Esophagus squamous epithelium (tissue), 5 donors: ENCODE data around the gene TCERG1L. TPM values are rescaled to one million over a fixed set of nuclear protein-coding genes. Genes with fewer than 3 reads are reported as not detected.

Source experiments
- DNase-seq: peaks from one replicate; lab custom pipeline; 2025; lab: John Stamatoyannopoulos, UW
- H3K27ac ChIP-seq, 4 donors: fragments of 200-600 bp; sonication (generic); one replicate each; pipeline ENCODE4 v1.5.1; 2016 to 2019; ENCODE audit warnings: mild to moderate bottlenecking in 1 of 4
- H3K27me3 ChIP-seq, 4 donors: fragments of 200-600 bp; sonication (generic); 1 replicate in 3 of 4; 2 replicates in 1 of 4; pipeline versions ENCODE4 v1.5.1 to v1.6.0; 2017 to 2021; ENCODE audit warnings: antibody characterized with exemption in 1 of 4
- H3K36me3 ChIP-seq, 3 donors: fragments of 200-600 bp; sonication (generic); one replicate each; pipeline ENCODE4 v1.5.1; 2016 to 2019
- H3K4me1 ChIP-seq, 3 donors: fragments of 200-600 bp; sonication (generic); one replicate each; pipeline ENCODE4 v1.5.1; 2017 to 2019
- H3K4me3 ChIP-seq, 4 donors: fragments of 200-600 bp; sonication (generic); 1 replicate in 3 of 4; 2 replicates in 1 of 4; pipeline ENCODE4 v1.5.1; 2016 to 2019; ENCODE audit warnings: mild to moderate bottlenecking in 2 of 4, moderate library complexity in 1 of 4
- H3K9me3 ChIP-seq, 3 donors: fragments of 200-600 bp; sonication (generic); one replicate each; pipeline ENCODE4 v1.5.1; 2016 to 2019
- CTCF ChIP-seq, 6 experiments: fragments of 450-650 bp in 4 of 6; fragments of 200-600 bp in 2 of 6; sonication (generic) in 2 of 6; IDR thresholded peaks; one replicate each; pipeline ENCODE4 v1.5.1; 2016 to 2019; ENCODE audit warnings: antibody characterized with exemption in 6 of 6, mild to moderate bottlenecking in 4 of 6, moderate library complexity in 4 of 6
- POLR2A ChIP-seq, 4 donors: fragments of 450-650 bp; IDR thresholded peaks; one replicate each; pipeline ENCODE4 v1.6.1; 2017; ENCODE audit warnings: antibody characterized with exemption in 4 of 4, mild to moderate bottlenecking in 4 of 4, moderate library complexity in 3 of 4
- WGBS, 2 donors: methylation state at CpG; one replicate each; pipeline ENCODE4 v1.1.5; 2018; 5-methylcytosine and 5-hydroxymethylcytosine counted together
- intact Hi-C: fragments of 100-400 bp; cut with DNase I; formaldehyde crosslinking; loops from one replicate; pipeline ENCODE4 v1.15.0; 2022
- total RNA-seq, 4 donors: library from RNA; depleted of rRNA; stranded (reverse); fragments of >200 nt; gene quantifications; one replicate each; pipeline ENCODE4 v1.1.0, GENCODE V29; 2016
- donor health status: DM: yes; HTN: yes; CAD: no.

The TCERG1L gene
- total RNA-seq, 4 donors from 2014 or later: 0.12 to 2.9 (median 0.48) TPM

GRCh38 chr10:131257027-131257426 lies 54.5 kb downstream of the TCERG1L start:
- TF ChIP-seq POLR2A (IDR thresholded peaks at IDR 0.05) (no peak), CTCF (IDR thresholded peaks at IDR 0.05) (no peak)
- H3K27me3 ChIP-seq: peaks cover 0 to 16% (median 0%) of the 10 kb centered on the region in 4 donors
- WGBS, 2 donors: 85 to 93% methylated on average over 7 to 8 of the region's 11 CpGs
- DNase-seq: no peak
- H3K27ac ChIP-seq: no peak overlapping the region
- H3K4me1 ChIP-seq: no peaks in the 10 kb centered on the region
- intact Hi-C loops: no loop called here
- H3K4me3 ChIP-seq: no peak overlapping the region
- no peaks in the 10 kb centered on the region for H3K9me3 ChIP-seq
- H3K36me3 ChIP-seq: no peaks in the 10 kb centered on the region

- intact Hi-C loops: no loop called here
These were observed 56.7 kb downstream of the TCERG1L start for GRCh38 chr10:131254859-131255252.

GRCh38 chr10:131253931-131254858 lies 57.3 kb downstream of the TCERG1L start:
- intact Hi-C loops: no loop called here
- no peak overlapping the region for H3K27ac ChIP-seq
- H3K4me1 ChIP-seq: no peaks in the 10 kb centered on the region
- TF ChIP-seq POLR2A (IDR thresholded peaks at IDR 0.05): no peak
- TF ChIP-seq CTCF (IDR thresholded peaks at IDR 0.05): no peak
- 84 to 87% methylated on average over 22 of the region's 22 CpGs for WGBS, 2 donors
- no peak for DNase-seq
- H3K27me3 ChIP-seq: peaks cover 0 to 40% (median 0%) of the 10 kb centered on the region in 4 donors
- H3K9me3 ChIP-seq: no peaks in the 10 kb centered on the region
- no peaks in the 10 kb centered on the region for H3K36me3 ChIP-seq
- H3K4me3 ChIP-seq: no peak overlapping the region

More at GRCh38 chr10:131254859-131255252, 56.7 kb downstream of the TCERG1L start:
- TF ChIP-seq POLR2A (IDR thresholded peaks at IDR 0.05) (no peak), CTCF (IDR thresholded peaks at IDR 0.05) (no peak)
- H3K9me3 ChIP-seq: no peaks in the 10 kb centered on the region
- H3K36me3 ChIP-seq: no peaks in the 10 kb centered on the region
- peaks cover 0 to 34% (median 0%) of the 10 kb centered on the region in 4 donors for H3K27me3 ChIP-seq
- no peaks in the 10 kb centered on the region for H3K4me1 ChIP-seq
- WGBS, 2 donors: 36 to 83% methylated on average over 2 to 4 of the region's 4 CpGs
- no peak for DNase-seq
- no peak overlapping the region for H3K4me3 ChIP-seq
- no peak overlapping the region for H3K27ac ChIP-seq

- Histone ChIP-seq H3K9me3 (no peaks in the 10 kb centered on the region), H3K4me3 (no peak overlapping the region), H3K4me1 (no peaks in the 10 kb centered on the region), H3K27ac (no peak overlapping the region), H3K36me3 (no peaks in the 10 kb centered on the region), H3K27me3 (peaks cover 0 to 50% (median 0%) of the 10 kb centered on the region in 4 donors)
- no peak for DNase-seq
- intact Hi-C loops: no loop called here
- WGBS, 2 donors: 79 to 81% methylated on average over 8 to 9 of the region's 21 CpGs
- TF ChIP-seq CTCF (IDR thresholded peaks at IDR 0.05) (no peak), POLR2A (IDR thresholded peaks at IDR 0.05) (no peak)
These were observed 58.8 kb downstream of the TCERG1L start for GRCh38 chr10:131252567-131253276.

- H3K27me3 ChIP-seq: peaks cover 0 to 60% (median 0%) of the 10 kb centered on the region in 4 donors
- 35 to 43% methylated on average over 5 of the region's 6 CpGs for WGBS, 2 donors
- intact Hi-C loops: no loop called here
- no peak overlapping the region for H3K4me3 ChIP-seq
- no peak overlapping the region for H3K27ac ChIP-seq
- DNase-seq: no peak
- TF ChIP-seq CTCF (IDR thresholded peaks at IDR 0.05) (no peak), POLR2A (IDR thresholded peaks at IDR 0.05) (no peak)
- no peaks in the 10 kb centered on the region for H3K36me3 ChIP-seq
- H3K9me3 ChIP-seq: no peaks in the 10 kb centered on the region
- no peaks in the 10 kb centered on the region for H3K4me1 ChIP-seq
These were observed 60.4 kb downstream of the TCERG1L start for GRCh38 chr10:131251146-131251541.
